HG02943 (cell line): Measurements from ENCODE around the gene FFAR3.

Experiments used
- ATAC-seq: cut with Tn5 transposase; IDR thresholded peaks from one replicate; pipeline ENCODE4 v1.9.1; 2021; ENCODE audit warnings: mild to moderate bottlenecking, low read depth, moderate library complexity; ENCODE audit not compliant: unreplicated experiment

FFAR3 gene

GRCh38 chr19:35329323-35329722 is 28.9 kb upstream of the FFAR3 start:
- no peak for ATAC-seq

DNA sequence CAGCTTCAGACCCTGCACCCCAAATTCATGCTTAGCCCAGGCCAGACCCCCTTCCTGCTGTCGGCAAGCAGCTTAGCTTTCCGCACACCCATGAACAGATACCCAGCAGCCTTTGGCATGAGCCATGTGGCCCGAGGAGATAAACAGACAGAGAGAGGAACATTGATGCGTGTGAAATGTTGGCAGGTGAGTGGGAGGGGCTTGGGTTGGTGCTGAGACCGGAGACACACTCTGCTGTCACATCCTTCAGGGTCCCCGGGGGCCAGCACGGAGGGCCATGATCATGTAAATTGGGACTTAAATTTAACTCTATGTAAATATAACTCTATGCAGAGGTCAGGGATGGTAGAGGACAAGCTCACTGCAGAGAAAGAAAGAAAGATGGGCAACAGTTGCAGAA is 27.8 kb upstream of the FFAR3 start:
- peak; percentile 65 for ATAC-seq

- ATAC-seq, result no peak
Observed at GRCh38 chr19:35331551-35332214, 26.6 kb upstream of the FFAR3 start.

- ATAC-seq, result no peak
Observed at GRCh38 chr19:35332817-35333216, 25.4 kb upstream of the FFAR3 start.

DNA sequence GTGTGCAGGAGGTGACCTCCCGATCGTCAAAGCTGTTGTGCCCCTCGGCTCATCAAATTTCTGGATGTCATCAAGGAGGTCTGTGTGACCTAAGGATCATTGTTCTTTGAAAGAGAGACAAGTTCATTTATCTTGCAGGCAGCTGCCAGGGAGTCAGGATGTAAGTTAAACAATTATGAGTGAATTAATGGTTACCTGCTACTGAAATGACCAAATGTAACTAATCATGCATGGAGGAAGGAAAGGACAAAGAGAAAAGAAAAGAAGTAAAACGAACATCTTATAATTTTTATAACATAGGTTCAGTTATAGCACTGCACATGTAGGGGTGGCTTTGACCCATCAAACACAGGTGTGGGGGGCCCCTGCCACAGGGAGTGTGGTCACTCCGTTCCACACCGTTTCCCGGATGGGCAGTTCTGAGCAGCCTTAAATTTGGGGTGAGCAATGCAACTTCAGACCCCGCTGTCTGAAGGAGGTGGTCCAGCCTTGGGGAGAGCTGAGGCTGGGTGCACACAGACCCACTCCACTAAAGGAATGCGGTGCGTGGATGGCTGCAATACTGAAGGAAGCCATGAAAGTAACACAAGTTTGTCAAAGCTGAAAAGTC is 24.0 kb upstream of the FFAR3 start:
- ATAC-seq, result no peak

GRCh38 chr19:35336166-35336955 is 21.9 kb upstream of the FFAR3 start:
- no peak for ATAC-seq

DNA sequence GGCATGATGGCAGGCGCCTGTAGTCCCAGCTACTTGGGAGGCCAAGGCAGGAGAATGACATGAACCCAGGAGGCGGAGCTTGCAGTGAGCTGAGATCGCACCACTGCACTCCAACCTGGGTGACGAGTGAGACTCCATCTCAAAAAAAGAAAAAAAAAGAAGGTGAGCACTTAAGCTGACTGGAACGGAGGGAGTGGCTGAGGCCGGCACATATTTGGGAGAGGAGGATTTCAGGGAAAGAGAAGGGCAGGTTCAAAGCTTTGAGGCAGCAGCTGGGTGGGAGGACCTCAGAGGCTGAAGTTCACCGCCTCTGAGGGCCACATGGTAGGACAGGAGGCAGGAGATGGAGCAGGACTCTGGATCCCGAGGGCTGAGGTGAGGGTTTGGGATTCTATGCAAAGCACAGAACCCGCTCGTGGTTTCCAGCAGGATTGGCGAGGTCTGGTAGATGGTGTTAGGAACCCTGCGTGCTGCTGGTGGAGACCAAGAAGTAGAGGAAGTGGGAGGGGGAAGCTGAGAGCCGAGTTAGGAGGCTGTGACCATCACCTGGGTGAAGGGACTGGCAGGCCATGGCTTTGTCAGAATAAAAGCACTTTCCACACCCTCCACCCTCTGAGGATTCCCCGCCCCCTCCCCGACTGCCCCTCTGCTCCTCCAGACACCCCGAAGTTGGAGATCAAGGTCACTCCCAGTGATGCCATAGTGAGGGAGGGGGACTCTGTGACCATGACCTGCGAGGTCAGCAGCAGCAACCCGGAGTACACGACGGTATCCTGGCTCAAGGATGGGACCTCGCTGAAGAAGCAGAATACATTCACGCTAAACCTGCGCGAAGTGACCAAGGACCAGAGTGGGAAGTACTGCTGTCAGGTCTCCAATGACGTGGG is 20.9 kb upstream of the FFAR3 start:
- ATAC-seq, result no peak

DNA sequence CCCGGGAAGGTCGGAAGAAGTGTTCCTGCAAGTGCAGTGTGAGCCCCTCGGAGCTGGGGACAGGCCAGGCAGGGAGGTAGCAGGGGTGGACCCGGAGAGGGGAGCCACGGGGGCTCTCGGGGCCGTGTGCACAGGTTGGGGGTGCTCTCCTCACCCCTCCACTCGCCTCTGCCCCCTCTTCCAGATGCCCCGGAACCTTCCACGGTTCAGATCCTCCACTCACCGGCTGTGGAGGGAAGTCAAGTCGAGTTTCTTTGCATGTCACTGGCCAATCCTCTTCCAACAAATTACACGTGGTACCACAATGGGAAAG is 20.3 kb upstream of the FFAR3 start:
- no peak for ATAC-seq

DNA sequence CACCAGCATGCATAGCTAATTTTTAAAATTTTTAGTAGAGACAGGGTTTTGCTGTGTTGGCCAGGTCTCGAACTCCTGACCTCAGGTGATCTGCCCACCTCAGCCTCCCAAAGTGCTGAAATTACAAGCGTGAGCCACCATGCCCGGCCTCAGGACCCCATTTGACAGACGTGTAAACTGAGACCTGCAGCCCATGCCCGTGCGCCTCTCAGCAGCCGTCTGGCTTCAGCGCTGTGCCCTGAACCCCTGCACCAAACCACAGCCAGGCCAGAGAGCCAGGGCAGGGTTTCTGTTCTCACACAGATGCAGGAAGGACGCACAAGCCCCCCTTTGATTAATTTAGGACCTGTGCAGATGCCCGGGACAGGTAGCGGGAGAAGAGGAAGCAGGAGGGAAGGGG is 17.8 kb upstream of the FFAR3 start:
- ATAC-seq, result no peak

- ATAC-seq, result no peak
Observed at GRCh38 chr19:35341006-35341405, 17.3 kb upstream of the FFAR3 start.

- no peak for ATAC-seq
Observed at GRCh38 chr19:35341565-35342225, 16.6 kb upstream of the FFAR3 start.

DNA sequence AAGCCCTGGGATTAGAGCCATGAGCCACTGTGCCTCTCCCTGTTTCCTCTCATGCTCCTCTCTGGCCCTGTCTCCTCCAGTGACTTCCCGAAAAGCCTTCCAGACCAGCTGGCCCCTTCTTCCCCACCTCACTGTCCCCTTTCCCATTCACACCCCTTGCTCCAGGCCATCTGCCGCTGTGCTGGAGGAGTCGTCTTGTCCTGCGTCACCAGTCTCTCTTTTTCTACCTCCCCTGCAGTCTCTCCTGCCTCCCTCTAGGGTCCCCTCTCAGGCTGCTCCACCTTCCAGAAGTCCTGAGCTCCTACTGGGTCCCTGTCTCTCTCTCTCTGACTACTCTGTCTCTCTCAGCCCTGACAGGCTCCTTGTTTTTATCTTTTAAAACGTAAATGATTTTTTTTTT is 15.8 kb upstream of the FFAR3 start:
- no peak for ATAC-seq

- no peak for ATAC-seq
Observed at GRCh38 chr19:35344511-35345031, 13.7 kb upstream of the FFAR3 start.

DNA sequence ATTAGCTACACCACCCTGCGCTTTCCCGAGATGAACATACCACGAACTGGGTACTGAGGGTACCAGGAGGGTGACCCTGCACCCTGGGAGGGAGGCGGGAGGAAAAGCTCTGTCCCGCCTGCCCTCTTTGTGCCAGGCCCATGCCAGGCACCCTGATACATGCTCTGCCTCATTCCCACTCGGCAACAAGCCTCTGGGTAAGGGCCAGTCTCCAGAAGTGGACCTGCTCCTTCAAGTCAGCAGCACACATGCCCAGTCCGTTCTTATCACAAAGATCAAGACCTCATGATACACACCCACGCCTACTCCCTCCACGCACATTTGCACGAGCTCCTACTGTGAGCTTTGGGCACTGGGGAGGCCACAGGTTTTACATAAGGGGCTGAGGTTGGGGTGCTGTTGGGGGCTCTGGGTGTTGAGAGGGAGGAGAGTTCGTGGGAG is 12.6 kb upstream of the FFAR3 start:
- no peak for ATAC-seq

GRCh38 chr19:35346193-35347052 is 11.8 kb upstream of the FFAR3 start:
- ATAC-seq, result no peak

DNA sequence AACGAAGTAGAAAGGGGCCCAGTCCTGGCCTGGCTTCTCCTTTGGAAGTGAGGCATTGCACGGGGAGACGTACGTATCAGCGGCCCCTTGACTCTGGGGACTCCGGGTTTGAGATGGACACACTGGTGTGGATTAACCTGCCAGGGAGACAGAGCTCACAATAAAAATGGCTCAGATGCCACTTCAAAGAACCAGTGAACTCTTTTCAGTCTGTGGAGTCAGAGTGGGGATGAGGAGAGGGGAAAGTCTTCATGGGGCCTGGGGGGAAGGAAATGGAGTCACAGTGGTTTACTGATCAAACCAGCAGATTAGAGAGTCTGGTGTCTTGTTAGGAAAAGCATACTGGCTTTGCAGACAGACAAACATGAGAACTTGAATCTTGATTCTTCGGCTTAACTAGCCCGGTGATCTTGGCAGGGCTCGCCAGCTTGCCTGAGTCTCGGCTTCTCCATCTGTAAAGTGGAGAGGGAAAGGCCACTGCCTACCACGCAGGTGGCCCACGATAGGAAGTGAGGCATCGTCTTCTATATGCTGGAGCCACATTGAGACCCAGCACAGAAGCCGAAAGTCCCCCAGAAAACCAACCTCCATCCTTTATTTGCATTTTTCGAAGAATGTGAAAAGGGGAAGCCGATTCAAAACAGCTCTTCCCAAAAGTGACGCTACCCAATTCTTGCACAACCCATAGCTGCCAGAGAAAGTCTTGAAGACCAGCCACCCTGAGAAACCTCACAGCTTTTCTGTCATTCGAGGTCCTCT is 10.9 kb upstream of the FFAR3 start, which contains the start of gene FFAR1:
Gene FFAR1, plus strand, starts transcription at position 732 of the 759 bp plus-strand sequence. CDS start 3,650 bp downstream, outside the sequence.
- ATAC-seq, result peak; percentile 47

DNA sequence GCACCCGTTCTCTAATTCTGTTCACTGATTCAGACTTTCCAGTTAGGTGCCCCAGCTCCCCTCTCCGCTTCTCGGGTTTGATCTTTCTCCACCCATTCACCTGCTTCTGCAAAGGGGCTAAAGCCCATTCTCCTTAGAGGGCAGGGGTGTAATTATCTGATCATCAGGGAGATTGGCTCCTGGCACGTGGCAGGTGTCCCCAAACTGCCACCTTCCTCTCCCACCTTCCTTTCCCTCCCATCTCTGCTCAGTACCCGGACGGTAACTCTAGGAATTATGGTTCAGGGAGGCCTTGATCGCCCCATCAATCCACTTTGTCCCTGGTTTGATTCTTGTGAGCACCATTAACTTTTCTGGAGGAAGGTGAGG is 10.3 kb upstream of the FFAR3 start:
- no peak for ATAC-seq

DNA sequence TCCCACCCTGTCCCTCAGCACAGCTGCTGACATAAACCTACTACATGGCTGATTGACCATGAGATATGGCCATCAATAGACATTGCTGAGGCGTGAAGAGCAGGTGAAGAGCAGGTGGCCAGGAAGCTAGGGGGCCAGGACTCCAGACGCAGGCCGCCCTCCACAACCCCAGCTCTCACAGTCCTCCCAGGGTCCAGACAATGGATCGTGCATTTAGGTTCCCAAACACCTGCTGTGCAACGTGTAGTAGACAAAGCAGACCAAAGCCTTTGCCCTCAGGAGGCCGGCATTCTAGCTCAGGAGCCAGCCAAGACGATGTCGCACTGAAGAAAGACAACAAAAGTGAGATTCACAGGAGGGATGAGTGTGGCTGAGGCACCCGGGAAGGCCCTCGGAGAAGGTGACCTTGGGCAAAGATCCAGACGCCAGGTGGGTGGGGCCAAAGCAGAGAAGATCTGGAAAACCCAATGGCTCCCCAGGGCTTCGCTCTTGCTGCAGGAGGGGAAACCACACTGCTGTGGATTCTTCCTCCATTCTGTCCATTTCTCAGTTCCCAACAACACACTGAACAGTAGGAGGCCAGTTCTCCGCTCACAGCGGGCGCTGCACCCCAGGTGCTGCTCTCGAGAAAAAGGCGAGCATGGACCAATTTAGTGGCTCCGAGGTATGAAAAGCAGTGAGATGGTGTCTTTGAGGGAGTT is 9.2 kb upstream of the FFAR3 start:
- ATAC-seq, result no peak
